GM10248 (cell line): ENCODE data around the gene KIF1A.

Source experiments
- CTCF ChIA-PET: fragments of 300-600 bp; sonication (Branson Sonifier 250); formaldehyde crosslinking; extraction: SDS; loops from one replicate; lab custom pipeline; 2021; ENCODE audit warnings: antibody characterized with exemption; lab: Yijun Ruan, JAX
- POLR2A ChIA-PET: fragments of 350-650 bp; sonication (Branson Sonifier 250); formaldehyde crosslinking; extraction: SDS; loops from one replicate; lab custom pipeline; 2020; ENCODE audit warnings: antibody characterized with exemption; lab: Yijun Ruan, JAX
- DNase-seq: peaks from one replicate; pipeline ENCODE4 v3.0.0; 2012; ENCODE audit errors: extremely low spot score
- TF ChIP-seq, protein P1 (sequence below): IDR thresholded peaks from 2 replicates; pipeline ENCODE4 v1.5.1; 2012; ENCODE audit warnings: mild to moderate bottlenecking, low read depth; ENCODE audit errors: extremely low read depth, missing control alignments, control extremely low read depth

KIF1A gene

DNA sequence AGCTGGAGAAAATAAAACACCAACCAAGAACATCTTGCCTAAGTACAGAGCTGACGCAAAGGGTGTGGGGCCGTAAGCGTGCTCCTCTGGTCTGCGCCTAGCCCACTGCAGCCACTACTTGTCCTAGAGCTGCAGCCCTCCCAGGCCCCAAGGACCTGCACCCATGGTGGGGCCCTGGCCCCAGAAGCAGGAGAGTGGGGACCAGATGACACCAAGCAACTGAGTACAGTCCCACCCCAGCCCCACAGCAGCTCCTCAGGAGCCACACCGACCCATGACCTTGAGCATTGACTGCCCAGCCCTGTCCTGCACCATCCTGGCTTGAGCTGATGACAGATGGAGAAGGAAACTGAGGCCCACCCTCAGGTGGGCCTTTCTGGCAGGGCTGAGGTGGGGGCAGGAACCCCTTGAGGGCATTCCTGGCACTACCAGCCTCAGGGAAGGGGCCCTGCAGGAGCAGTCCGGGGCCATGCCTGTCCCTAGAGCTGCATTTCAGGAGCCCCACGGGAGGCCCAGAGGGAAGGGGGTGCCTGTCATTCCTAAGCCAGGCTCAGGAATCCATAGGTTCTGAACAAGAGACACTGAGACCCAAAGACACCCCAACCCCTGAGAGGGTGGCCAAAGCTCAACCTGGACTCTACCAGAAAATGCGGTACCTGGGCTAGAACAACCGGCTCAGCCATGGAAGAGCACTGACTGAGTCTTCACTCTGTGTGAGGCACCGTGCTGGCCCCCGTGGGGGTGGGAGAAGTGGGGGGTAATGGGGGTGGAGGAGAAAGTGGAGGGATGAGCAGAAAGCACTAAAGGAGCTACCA is 4.9 kb downstream of the KIF1A start:
- ChIA-PET CTCF (no interaction called here), POLR2A (no interaction called here)
- TF ChIP-seq, protein P1, sequence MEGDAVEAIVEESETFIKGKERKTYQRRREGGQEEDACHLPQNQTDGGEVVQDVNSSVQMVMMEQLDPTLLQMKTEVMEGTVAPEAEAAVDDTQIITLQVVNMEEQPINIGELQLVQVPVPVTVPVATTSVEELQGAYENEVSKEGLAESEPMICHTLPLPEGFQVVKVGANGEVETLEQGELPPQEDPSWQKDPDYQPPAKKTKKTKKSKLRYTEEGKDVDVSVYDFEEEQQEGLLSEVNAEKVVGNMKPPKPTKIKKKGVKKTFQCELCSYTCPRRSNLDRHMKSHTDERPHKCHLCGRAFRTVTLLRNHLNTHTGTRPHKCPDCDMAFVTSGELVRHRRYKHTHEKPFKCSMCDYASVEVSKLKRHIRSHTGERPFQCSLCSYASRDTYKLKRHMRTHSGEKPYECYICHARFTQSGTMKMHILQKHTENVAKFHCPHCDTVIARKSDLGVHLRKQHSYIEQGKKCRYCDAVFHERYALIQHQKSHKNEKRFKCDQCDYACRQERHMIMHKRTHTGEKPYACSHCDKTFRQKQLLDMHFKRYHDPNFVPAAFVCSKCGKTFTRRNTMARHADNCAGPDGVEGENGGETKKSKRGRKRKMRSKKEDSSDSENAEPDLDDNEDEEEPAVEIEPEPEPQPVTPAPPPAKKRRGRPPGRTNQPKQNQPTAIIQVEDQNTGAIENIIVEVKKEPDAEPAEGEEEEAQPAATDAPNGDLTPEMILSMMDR: no peak
- no peak for DNase-seq

DNA sequence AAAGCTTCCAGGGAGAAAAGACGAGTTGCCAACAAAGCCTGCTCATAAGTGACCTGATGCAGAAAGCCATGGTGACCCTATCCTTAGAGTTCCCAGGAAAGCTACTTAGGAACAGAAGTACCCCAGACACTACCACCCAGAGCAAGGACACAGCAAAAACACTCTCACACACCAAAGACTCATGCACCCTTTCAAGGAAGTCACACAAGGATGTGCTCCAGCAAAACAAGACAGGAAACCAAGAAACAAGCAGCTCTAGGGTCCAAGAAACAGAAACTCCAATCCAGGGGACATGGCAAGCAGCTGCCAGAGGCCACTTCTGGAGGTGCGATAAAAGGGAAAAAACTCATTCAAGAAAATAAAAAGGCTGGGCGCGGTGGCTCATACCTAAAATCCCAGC is 5.7 kb downstream of the KIF1A start:
- TF ChIP-seq, protein P1: no peak
- POLR2A ChIA-PET: no interaction called here
- no peak for DNase-seq
- CTCF ChIA-PET: no interaction called here

DNA sequence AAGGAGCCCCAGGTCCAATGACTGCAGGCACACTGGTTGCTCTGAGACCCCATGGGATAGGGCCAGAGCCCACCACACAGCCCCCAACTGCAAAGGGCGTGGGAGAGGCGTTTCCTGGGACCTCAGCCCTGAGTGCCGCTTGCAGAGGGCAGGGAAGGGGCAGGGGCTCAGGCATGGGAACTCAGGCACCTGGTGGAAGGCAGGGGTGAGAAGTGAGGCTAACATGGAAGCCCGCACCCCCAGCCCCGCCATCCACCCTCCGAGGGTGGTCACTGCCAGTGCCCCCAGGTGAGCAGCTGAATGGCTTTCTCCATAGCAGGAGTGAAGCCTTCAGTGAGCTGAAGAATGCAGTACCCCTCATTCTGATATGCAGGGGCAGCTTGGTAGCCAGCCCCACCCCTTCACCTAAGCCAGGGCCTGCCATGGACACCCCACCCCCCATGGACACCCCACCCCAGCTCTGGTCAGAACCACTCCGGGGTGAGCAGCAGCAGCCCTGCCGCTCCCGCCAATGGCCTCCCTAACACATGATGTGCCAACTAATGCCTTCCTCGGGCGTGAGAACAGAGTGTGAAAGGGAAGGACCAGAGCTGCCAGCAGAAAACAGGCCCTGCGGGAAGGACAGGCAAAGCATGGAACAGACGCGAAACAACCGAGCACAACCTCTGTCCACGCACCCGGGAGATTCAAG is 6.6 kb downstream of the KIF1A start:
- CTCF ChIA-PET: no interaction called here
- POLR2A ChIA-PET: no interaction called here
- TF ChIP-seq, protein P1: no peak
- DNase-seq: no peak

DNA sequence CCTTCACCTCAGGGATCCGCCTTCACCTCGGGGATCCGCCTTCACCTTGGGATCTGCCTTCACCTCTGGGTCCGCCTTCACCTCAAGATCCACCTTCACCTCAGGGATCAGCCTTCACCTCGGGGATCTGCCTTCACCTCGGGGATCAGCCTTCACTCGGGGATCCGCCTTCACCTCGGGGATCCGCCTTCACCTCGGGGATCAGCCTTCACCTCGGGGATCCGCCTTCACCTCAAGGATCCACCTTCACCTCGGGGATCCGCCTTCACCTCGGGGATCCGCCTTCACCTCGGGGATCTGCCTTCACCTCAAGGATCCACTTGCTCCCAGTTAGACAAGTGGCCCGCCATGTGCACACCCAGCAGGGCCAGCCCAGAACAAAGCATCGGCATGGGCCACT is 7.3 kb downstream of the KIF1A start:
- ChIA-PET CTCF (no interaction called here), POLR2A (no interaction called here)
- TF ChIP-seq, protein P1: no peak
- DNase-seq: no peak

DNA sequence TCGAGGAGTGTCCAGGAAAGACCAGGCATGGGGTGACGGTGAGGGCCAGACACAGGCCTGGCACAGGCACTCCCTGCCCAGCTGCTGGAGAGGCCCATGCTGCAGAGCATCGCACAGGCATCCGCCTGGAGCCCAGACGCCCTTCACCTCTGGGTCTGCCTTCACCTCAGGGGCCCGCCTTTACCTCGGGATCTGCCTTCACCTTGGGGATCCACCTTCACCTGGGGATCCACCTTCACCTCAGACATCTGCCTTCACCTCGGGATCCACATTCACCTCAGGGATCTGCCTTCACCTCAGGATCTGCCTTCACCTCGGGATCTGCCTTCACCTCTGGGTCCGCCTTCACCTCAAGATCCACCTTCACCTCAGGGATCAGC is 7.7 kb downstream of the KIF1A start:
- DNase-seq: no peak
- POLR2A ChIA-PET: no interaction called here
- TF ChIP-seq, protein P1: no peak
- CTCF ChIA-PET: no interaction called here

DNA sequence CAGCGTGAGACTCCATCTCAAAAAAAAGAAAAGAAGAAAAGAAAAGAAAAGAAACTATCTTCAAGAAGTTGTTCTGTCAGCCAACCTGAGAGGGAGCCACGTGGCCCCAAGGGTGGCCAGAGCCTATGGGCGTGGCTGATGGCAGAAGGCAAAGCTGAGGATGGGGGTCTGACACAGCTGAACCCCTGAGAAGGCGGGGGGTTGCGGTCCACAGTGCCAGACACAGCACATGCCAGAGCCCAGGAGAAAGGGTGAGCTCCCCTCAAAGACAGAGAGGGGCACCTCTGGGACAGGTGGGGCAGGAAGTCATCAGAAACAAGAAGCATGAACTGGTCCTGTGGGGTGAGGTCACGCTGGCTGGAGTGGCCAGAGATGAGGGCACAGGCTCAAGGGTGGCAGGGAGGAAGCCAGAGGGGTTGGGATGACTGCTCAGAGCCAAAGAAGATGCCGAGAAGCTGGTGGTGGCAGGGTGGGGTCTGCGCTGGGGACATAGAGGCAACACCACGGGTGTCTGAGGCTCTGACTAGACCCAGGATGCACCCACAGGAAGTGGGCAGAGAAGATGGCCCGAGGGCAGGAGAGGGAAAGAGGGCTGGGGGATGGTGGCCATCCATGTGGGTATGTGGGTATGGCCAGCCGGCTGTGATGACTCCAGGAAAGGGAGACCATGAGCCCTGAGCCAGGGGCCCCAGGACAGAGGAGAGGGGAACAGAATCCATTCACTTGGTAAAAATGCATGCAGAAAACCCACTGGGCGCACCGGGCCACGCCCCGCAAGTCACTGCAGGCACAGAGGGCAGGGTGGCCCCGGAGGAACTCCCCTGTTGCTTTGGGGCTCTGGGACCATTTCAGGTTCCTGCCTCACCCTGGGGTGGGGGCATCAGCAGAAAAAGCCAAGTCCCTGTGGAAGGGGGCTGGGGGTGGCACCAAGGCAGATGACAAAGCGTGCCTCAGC is 8.4 kb downstream of the KIF1A start:
- POLR2A ChIA-PET: no interaction called here
- CTCF ChIA-PET: no interaction called here
- TF ChIP-seq, protein P1: no peak
- no peak for DNase-seq
